ENCODE measurements around the gene PACS2.
"Not testable (repeated sequence)": the region's sequence is repeated elsewhere in the genome, so short reads cannot be mapped to it uniquely, and the experiment has no call there.

Gene PACS2

GRCh38 chr14:105327695-105328045 is 13.1 kb downstream of the PACS2 start:
- 28% methylated on average over 17 of the region's 17 CpGs for WGBS
- H3K4me3 ChIP-seq (ENCODE audit: low read length); H3K27ac ChIP-seq (ENCODE audit: low read depth, low read length); H3K27me3 ChIP-seq (ENCODE audit: insufficient read depth, low read length); H3K36me3 ChIP-seq (ENCODE audit: insufficient read depth, low read length); H3K9ac ChIP-seq (ENCODE audit: low read depth, low read length); H3K9me3 ChIP-seq (ENCODE audit: insufficient read depth, low read depth, low read length): not testable (repeated sequence)
- H3K4me1 ChIP-seq (ENCODE audit: insufficient read depth, low read length), result peaks cover 46% of the 10 kb centered on the region

- Histone ChIP-seq H3K9me3 (ENCODE audit: insufficient read depth, low read depth, low read length) (no peaks in the 10 kb centered on the region), H3K36me3 (ENCODE audit: insufficient read depth, low read length) (no peaks in the 10 kb centered on the region), H3K4me3 (ENCODE audit: low read length) (no peak overlapping the region), H3K27ac (ENCODE audit: low read depth, low read length) (no peak overlapping the region), H3K4me1 (ENCODE audit: insufficient read depth, low read length) (peaks cover 46% of the 10 kb centered on the region), H3K9ac (ENCODE audit: low read depth, low read length) (no peak overlapping the region), H3K27me3 (ENCODE audit: insufficient read depth, low read length) (no peaks in the 10 kb centered on the region)
- WGBS, result 88% methylated on average over 12 of the region's 12 CpGs
Measured at GRCh38 chr14:105328070-105328677, 13.6 kb downstream of the PACS2 start.

- no peaks in the 10 kb centered on the region for H3K9me3 ChIP-seq (ENCODE audit: insufficient read depth, low read depth, low read length)
- no peak overlapping the region for H3K4me3 ChIP-seq (ENCODE audit: low read length)
- peaks cover 44% of the 10 kb centered on the region for H3K4me1 ChIP-seq (ENCODE audit: insufficient read depth, low read length)
- no peak overlapping the region for H3K27ac ChIP-seq (ENCODE audit: low read depth, low read length)
- WGBS, result 89% methylated on average over 15 of the region's 15 CpGs
- H3K36me3 ChIP-seq (ENCODE audit: insufficient read depth, low read length), result no peaks in the 10 kb centered on the region
- H3K27me3 ChIP-seq (ENCODE audit: insufficient read depth, low read length), result no peaks in the 10 kb centered on the region
- no peak overlapping the region for H3K9ac ChIP-seq (ENCODE audit: low read depth, low read length)
Measured at GRCh38 chr14:105328678-105329390, 14.3 kb downstream of the PACS2 start.

GRCh38 chr14:105329411-105330150 is 15.0 kb downstream of the PACS2 start:
- Histone ChIP-seq H3K9ac (ENCODE audit: low read depth, low read length) (no peak overlapping the region), H3K27me3 (ENCODE audit: insufficient read depth, low read length) (no peaks in the 10 kb centered on the region), H3K4me3 (ENCODE audit: low read length) (no peak overlapping the region), H3K9me3 (ENCODE audit: insufficient read depth, low read depth, low read length) (no peaks in the 10 kb centered on the region), H3K4me1 (ENCODE audit: insufficient read depth, low read length) (peaks cover 39% of the 10 kb centered on the region), H3K27ac (ENCODE audit: low read depth, low read length) (no peak overlapping the region), H3K36me3 (ENCODE audit: insufficient read depth, low read length) (no peaks in the 10 kb centered on the region)
- 93% methylated on average over 17 of the region's 17 CpGs for WGBS

- Histone ChIP-seq H3K4me1 (ENCODE audit: insufficient read depth, low read length) (peaks cover 38% of the 10 kb centered on the region), H3K4me3 (ENCODE audit: low read length) (no peak overlapping the region), H3K27me3 (ENCODE audit: insufficient read depth, low read length) (no peaks in the 10 kb centered on the region), H3K9me3 (ENCODE audit: insufficient read depth, low read depth, low read length) (no peaks in the 10 kb centered on the region), H3K36me3 (ENCODE audit: insufficient read depth, low read length) (no peaks in the 10 kb centered on the region), H3K27ac (ENCODE audit: low read depth, low read length) (no peak overlapping the region), H3K9ac (ENCODE audit: low read depth, low read length) (no peak overlapping the region)
- 76% methylated on average over 13 of the region's 13 CpGs for WGBS
Measured at GRCh38 chr14:105330491-105330895, 15.9 kb downstream of the PACS2 start.

- no peaks in the 10 kb centered on the region for H3K27me3 ChIP-seq (ENCODE audit: insufficient read depth, low read length)
- H3K9ac ChIP-seq (ENCODE audit: low read depth, low read length), result no peak overlapping the region
- 93% methylated on average over 8 of the region's 8 CpGs for WGBS
- no peak overlapping the region for H3K4me3 ChIP-seq (ENCODE audit: low read length)
- H3K9me3 ChIP-seq (ENCODE audit: insufficient read depth, low read depth, low read length), result no peaks in the 10 kb centered on the region
- peaks cover 26% of the 10 kb centered on the region for H3K4me1 ChIP-seq (ENCODE audit: insufficient read depth, low read length)
- H3K36me3 ChIP-seq (ENCODE audit: insufficient read depth, low read length), result no peaks in the 10 kb centered on the region
- no peak overlapping the region for H3K27ac ChIP-seq (ENCODE audit: low read depth, low read length)
Measured at GRCh38 chr14:105331575-105332349, 17.2 kb downstream of the PACS2 start.

- Histone ChIP-seq H3K27ac (ENCODE audit: low read depth, low read length) (no peak overlapping the region), H3K27me3 (ENCODE audit: insufficient read depth, low read length) (no peaks in the 10 kb centered on the region), H3K9me3 (ENCODE audit: insufficient read depth, low read depth, low read length) (no peaks in the 10 kb centered on the region), H3K36me3 (ENCODE audit: insufficient read depth, low read length) (no peaks in the 10 kb centered on the region), H3K4me3 (ENCODE audit: low read length) (no peak overlapping the region), H3K9ac (ENCODE audit: low read depth, low read length) (no peak overlapping the region), H3K4me1 (ENCODE audit: insufficient read depth, low read length) (peaks cover 19% of the 10 kb centered on the region)
- 86% methylated on average over 11 of the region's 11 CpGs for WGBS
Measured at GRCh38 chr14:105332350-105332874, 17.9 kb downstream of the PACS2 start.

- Histone ChIP-seq H3K36me3 (ENCODE audit: insufficient read depth, low read length) (no peaks in the 10 kb centered on the region), H3K27ac (ENCODE audit: low read depth, low read length) (no peak overlapping the region), H3K4me3 (ENCODE audit: low read length) (no peak overlapping the region), H3K27me3 (ENCODE audit: insufficient read depth, low read length) (no peaks in the 10 kb centered on the region), H3K9ac (ENCODE audit: low read depth, low read length) (no peak overlapping the region), H3K9me3 (ENCODE audit: insufficient read depth, low read depth, low read length) (no peaks in the 10 kb centered on the region), H3K4me1 (ENCODE audit: insufficient read depth, low read length) (peaks cover 17% of the 10 kb centered on the region; the same call in 1 of the 2 replicates)
- 93% methylated on average over 15 of the region's 15 CpGs for WGBS
Measured at GRCh38 chr14:105333020-105333490, 18.5 kb downstream of the PACS2 start.

- no peak overlapping the region for H3K9ac ChIP-seq (ENCODE audit: low read depth, low read length)
- WGBS, result 93% methylated on average over 18 of the region's 18 CpGs
- H3K4me3 ChIP-seq (ENCODE audit: low read length), result no peak overlapping the region
- no peaks in the 10 kb centered on the region for H3K36me3 ChIP-seq (ENCODE audit: insufficient read depth, low read length)
- no peaks in the 10 kb centered on the region for H3K9me3 ChIP-seq (ENCODE audit: insufficient read depth, low read depth, low read length)
- H3K4me1 ChIP-seq (ENCODE audit: insufficient read depth, low read length), result peaks cover 13% of the 10 kb centered on the region; the same call in 1 of the 2 replicates
- H3K27me3 ChIP-seq (ENCODE audit: insufficient read depth, low read length), result no peaks in the 10 kb centered on the region
- no peak overlapping the region for H3K27ac ChIP-seq (ENCODE audit: low read depth, low read length)
Measured at GRCh38 chr14:105333613-105334364, 19.2 kb downstream of the PACS2 start.
